Prostate gland (tissue), 2 donors: ENCODE data around the gene SIN3B.
"Not testable (repeated sequence)": the region's sequence is repeated elsewhere in the genome, so short reads cannot be mapped to it uniquely, and the experiment has no call there.

ENCODE experiments used
- POLR2A ChIP-seq: fragments of 450-650 bp; IDR thresholded peaks from one replicate; pipeline ENCODE4 v1.6.1; 2016; ENCODE audit warnings: antibody characterized with exemption, mild to moderate bottlenecking
- POLR2AphosphoS5 ChIP-seq: sonication (generic); formaldehyde crosslinking; IDR thresholded peaks from one replicate; pipeline ENCODE4 v1.6.1; 2017; ENCODE audit warnings: antibody characterized with exemption
- TF ChIP-seq, protein P1 (sequence below), 4 experiments: fragments of 200-600 bp in 2 of 4; fragments of 450-650 bp in 2 of 4; sonication (generic) in 2 of 4; IDR thresholded peaks; 1 replicate in 3 of 4; 2 replicates in 1 of 4; pipeline ENCODE4 v1.5.1; 2016 to 2019; ENCODE audit warnings: antibody characterized with exemption in 4 of 4, mild to moderate bottlenecking in 2 of 4, moderate library complexity in 2 of 4

DNA sequence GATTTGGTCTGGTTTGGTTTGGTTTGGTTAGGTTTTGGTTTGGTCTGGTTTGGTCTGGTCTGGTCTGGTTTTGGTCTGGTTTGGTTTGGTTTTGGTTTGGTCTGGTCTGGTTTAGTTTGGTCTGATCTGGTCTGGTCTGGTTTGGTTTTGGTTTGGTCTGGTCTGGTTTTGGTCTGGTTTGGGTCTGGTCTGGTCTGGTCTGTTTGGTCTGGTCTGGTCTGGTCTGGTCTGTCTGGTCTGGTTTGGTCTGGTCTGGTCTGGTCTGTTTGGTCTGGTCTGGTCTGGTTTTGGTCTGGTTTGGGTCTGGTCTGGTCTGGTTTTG, 45.7 kb downstream of the SIN3B start:
- TF ChIP-seq, protein P1, sequence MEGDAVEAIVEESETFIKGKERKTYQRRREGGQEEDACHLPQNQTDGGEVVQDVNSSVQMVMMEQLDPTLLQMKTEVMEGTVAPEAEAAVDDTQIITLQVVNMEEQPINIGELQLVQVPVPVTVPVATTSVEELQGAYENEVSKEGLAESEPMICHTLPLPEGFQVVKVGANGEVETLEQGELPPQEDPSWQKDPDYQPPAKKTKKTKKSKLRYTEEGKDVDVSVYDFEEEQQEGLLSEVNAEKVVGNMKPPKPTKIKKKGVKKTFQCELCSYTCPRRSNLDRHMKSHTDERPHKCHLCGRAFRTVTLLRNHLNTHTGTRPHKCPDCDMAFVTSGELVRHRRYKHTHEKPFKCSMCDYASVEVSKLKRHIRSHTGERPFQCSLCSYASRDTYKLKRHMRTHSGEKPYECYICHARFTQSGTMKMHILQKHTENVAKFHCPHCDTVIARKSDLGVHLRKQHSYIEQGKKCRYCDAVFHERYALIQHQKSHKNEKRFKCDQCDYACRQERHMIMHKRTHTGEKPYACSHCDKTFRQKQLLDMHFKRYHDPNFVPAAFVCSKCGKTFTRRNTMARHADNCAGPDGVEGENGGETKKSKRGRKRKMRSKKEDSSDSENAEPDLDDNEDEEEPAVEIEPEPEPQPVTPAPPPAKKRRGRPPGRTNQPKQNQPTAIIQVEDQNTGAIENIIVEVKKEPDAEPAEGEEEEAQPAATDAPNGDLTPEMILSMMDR (IDR thresholded peaks at IDR 0.05), result not testable (repeated sequence)
- TF ChIP-seq POLR2AphosphoS5, POLR2A: not testable (repeated sequence)
